ENCODE measurements around the gene EML1. TPM values are rescaled to one million over a fixed set of nuclear protein-coding genes. Genes with fewer than 3 reads are reported as not detected.

EML1 gene
- total RNA-seq, 1 experiment from 2014 or later, result 7.2 TPM

- Histone ChIP-seq H3K4me3 (ENCODE audit: low read depth, low read length) (no peak overlapping the region), H3K9me3 (no peaks in the 10 kb centered on the region), H3K27me3 (replicated peaks; ENCODE audit: control insufficient read depth, insufficient read depth, low read length) (no peaks in the 10 kb centered on the region), H3K4me1 (no peaks in the 10 kb centered on the region), H3K36me3 (ENCODE audit: control insufficient read depth, insufficient read depth, low read length) (no peaks in the 10 kb centered on the region)
- TF ChIP-seq, protein P1, sequence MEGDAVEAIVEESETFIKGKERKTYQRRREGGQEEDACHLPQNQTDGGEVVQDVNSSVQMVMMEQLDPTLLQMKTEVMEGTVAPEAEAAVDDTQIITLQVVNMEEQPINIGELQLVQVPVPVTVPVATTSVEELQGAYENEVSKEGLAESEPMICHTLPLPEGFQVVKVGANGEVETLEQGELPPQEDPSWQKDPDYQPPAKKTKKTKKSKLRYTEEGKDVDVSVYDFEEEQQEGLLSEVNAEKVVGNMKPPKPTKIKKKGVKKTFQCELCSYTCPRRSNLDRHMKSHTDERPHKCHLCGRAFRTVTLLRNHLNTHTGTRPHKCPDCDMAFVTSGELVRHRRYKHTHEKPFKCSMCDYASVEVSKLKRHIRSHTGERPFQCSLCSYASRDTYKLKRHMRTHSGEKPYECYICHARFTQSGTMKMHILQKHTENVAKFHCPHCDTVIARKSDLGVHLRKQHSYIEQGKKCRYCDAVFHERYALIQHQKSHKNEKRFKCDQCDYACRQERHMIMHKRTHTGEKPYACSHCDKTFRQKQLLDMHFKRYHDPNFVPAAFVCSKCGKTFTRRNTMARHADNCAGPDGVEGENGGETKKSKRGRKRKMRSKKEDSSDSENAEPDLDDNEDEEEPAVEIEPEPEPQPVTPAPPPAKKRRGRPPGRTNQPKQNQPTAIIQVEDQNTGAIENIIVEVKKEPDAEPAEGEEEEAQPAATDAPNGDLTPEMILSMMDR (IDR thresholded peaks at IDR 0.05; ENCODE audit: insufficient read depth in 1 of 2, low read depth in 1 of 2, low read length in 1 of 2, severe bottlenecking in 1 of 2, unreplicated experiment in 1 of 2), result no peak
- Mint-ChIP-seq H3K27ac (ENCODE audit: unreplicated experiment) (no peak overlapping the region), H3K27me3 (ENCODE audit: insufficient read depth, unreplicated experiment) (peaks cover 2% of the 10 kb centered on the region), H3K9me3 (ENCODE audit: unreplicated experiment) (no peaks in the 10 kb centered on the region), H3K4me1 (ENCODE audit: low read depth, unreplicated experiment) (no peaks in the 10 kb centered on the region), H3K4me3 (ENCODE audit: unreplicated experiment) (no peak overlapping the region), H3K36me3 (ENCODE audit: insufficient read depth, unreplicated experiment) (peaks cover 6% of the 10 kb centered on the region)
- no peak for DNase-seq
- CTCF ChIA-PET, result no interaction called here
- intact Hi-C loops (cut with micrococcal nuclease; ENCODE audit: unreplicated experiment), result loop anchor here (5.0 kb wide), 1 partner anchor 74 kb away; no protein-coding TSS in a partner anchor
- POLR2A ChIA-PET, result no interaction called here
- no TSS peak for BruUV-seq (replicated peaks)
Measured at GRCh38 chr14:99805757-99806439, 12.7 kb downstream of the EML1 start.

DNA sequence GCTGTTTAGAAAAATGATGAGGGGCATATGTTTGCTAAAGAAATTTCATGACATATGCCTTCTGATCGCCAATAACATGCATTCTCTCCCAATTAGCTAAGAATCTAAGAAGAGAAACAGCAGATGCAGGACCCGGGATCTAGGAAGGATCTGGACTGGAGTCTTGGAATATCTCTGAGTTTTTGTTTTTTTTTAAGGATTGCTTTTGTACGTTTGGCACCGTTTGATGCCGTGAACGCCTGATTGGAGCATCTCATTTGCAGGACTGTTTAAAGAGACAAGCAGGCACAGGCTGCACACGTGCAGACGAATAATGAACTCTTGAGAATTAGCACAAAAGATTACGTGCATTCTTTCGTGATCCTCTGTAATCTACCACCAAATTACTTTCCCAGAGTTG lies 13.6 kb downstream of the EML1 start:
- Mint-ChIP-seq H3K27ac (ENCODE audit: unreplicated experiment) (no peak overlapping the region), H3K9me3 (ENCODE audit: unreplicated experiment) (no peaks in the 10 kb centered on the region), H3K4me3 (ENCODE audit: unreplicated experiment) (no peak overlapping the region), H3K36me3 (ENCODE audit: insufficient read depth, unreplicated experiment) (peaks cover 6% of the 10 kb centered on the region), H3K27me3 (ENCODE audit: insufficient read depth, unreplicated experiment) (peaks cover 4% of the 10 kb centered on the region), H3K4me1 (ENCODE audit: low read depth, unreplicated experiment) (no peaks in the 10 kb centered on the region)
- TF ChIP-seq, protein P1 (IDR thresholded peaks at IDR 0.05; ENCODE audit: insufficient read depth in 1 of 2, low read depth in 1 of 2, low read length in 1 of 2, severe bottlenecking in 1 of 2, unreplicated experiment in 1 of 2), result no peak
- intact Hi-C loops (cut with micrococcal nuclease; ENCODE audit: unreplicated experiment), result loop anchor here (5.0 kb wide), 1 partner anchor 75 kb away; no protein-coding TSS in a partner anchor
- Histone ChIP-seq H3K9me3 (no peaks in the 10 kb centered on the region), H3K27me3 (replicated peaks; ENCODE audit: control insufficient read depth, insufficient read depth, low read length) (no peaks in the 10 kb centered on the region), H3K4me3 (ENCODE audit: low read depth, low read length) (no peak overlapping the region), H3K4me1 (no peaks in the 10 kb centered on the region), H3K36me3 (ENCODE audit: control insufficient read depth, insufficient read depth, low read length) (no peaks in the 10 kb centered on the region)
- ChIA-PET POLR2A (no interaction called here), CTCF (no interaction called here)
- no peak for DNase-seq
- no TSS peak for BruUV-seq (replicated peaks)

DNA sequence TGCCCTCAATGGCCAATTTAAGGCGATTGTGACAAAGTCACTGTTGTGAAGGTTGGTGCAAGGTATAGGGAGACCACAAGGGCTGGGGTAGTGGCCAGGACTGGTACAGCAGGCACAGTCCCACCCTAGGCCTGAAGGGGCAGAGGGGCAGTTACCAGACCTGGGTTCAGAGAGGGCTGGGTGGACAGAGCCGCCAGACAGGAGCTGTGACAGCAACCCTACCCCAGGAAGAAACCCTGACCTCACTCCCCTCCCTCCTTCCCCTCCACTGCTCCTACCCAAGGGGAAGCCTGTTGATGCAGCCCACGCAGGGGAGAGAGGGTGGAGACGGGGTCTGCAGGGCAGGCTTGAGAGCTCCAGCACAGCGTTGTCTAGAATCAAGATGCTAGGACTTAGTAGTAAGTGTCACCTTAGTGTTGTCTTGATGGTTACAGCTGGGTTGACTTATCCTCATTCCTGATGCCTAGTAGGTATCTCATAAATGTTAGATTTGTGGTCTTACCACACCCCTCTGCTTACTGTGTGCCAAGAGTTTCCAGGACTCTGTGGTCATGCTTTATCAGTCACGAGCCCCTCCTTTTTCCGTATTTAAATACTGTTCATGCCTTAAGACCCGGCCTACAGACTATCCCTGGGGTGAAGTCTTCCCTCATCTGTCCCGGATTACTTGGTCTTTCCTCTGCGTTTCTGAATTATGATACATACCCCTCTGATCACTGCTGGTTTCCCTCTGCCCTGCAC lies 14.4 kb downstream of the EML1 start:
- DNase-seq, result peak in 1 of 2 experiments; percentile 14
- Mint-ChIP-seq H3K4me1 (ENCODE audit: low read depth, unreplicated experiment) (no peaks in the 10 kb centered on the region), H3K9me3 (ENCODE audit: unreplicated experiment) (no peaks in the 10 kb centered on the region), H3K27me3 (ENCODE audit: insufficient read depth, unreplicated experiment) (peaks cover 4% of the 10 kb centered on the region), H3K36me3 (ENCODE audit: insufficient read depth, unreplicated experiment) (peaks cover 6% of the 10 kb centered on the region), H3K4me3 (ENCODE audit: unreplicated experiment) (no peak overlapping the region), H3K27ac (ENCODE audit: unreplicated experiment) (peak overlapping the region; percentile 15)
- Histone ChIP-seq H3K4me3 (ENCODE audit: low read depth, low read length) (no peak overlapping the region), H3K9me3 (no peaks in the 10 kb centered on the region), H3K36me3 (ENCODE audit: control insufficient read depth, insufficient read depth, low read length) (no peaks in the 10 kb centered on the region), H3K4me1 (no peaks in the 10 kb centered on the region), H3K27me3 (replicated peaks; ENCODE audit: control insufficient read depth, insufficient read depth, low read length) (no peaks in the 10 kb centered on the region)
- TF ChIP-seq, protein P1 (IDR thresholded peaks at IDR 0.05; ENCODE audit: insufficient read depth in 1 of 2, low read depth in 1 of 2, low read length in 1 of 2, severe bottlenecking in 1 of 2, unreplicated experiment in 1 of 2), result peak in 1 of 2 experiments; percentile 8
- BruUV-seq (replicated peaks), result no TSS peak
- intact Hi-C loops (cut with micrococcal nuclease; ENCODE audit: unreplicated experiment), result loop anchor here (5.0 kb wide), 1 partner anchor 75 kb away; no protein-coding TSS in a partner anchor
- ChIA-PET CTCF (interaction anchor here (1.0 kb wide), 1 partner anchor 23 kb away, joined by 3 read pairs; no protein-coding TSS in a partner anchor), POLR2A (no interaction called here)
